Activated naive CD4-positive, alpha-beta T cell treated with anti-CD3 and anti-CD28 coated beads for 36 hours (primary cell): ENCODE measurements around the gene TMEM237. TPM values are rescaled to one million over a fixed set of nuclear protein-coding genes. Genes with fewer than 3 reads are reported as not detected.
A peak's percentile ranks its signal among the peaks of the same experiment; 100 is the strongest.

Experiments
- CTCF ChIA-PET: fragments of 350-600 bp; sonication (Branson Sonifier 250); formaldehyde crosslinking; loops from one replicate; lab custom pipeline; 2021; ENCODE audit warnings: antibody characterized with exemption; lab: Charles Lee
- DNase-seq: peaks from one replicate; pipeline ENCODE4 v3.0.0-alpha.2; 2020
- H3K27ac Mint-ChIP-seq: one replicate; pipeline ENCODE4 v1.8.0; 2021; ENCODE audit warnings: mild to moderate bottlenecking, mixed read lengths
- H3K27me3 Mint-ChIP-seq: one replicate; pipeline ENCODE4 v1.8.0; 2021; ENCODE audit warnings: low read depth, mixed read lengths
- H3K36me3 Mint-ChIP-seq: one replicate; pipeline ENCODE4 v1.8.0; 2021; ENCODE audit warnings: low read depth, mixed read lengths
- H3K4me1 Mint-ChIP-seq: one replicate; pipeline ENCODE4 v1.8.0; 2021; ENCODE audit warnings: low read depth, mixed read lengths
- H3K4me3 Mint-ChIP-seq: one replicate; pipeline ENCODE4 v1.8.0; 2021; ENCODE audit warnings: mild to moderate bottlenecking, moderate library complexity, mixed read lengths
- H3K9me3 Mint-ChIP-seq: one replicate; pipeline ENCODE4 v1.8.0; 2021; ENCODE audit warnings: mixed read lengths
- intact Hi-C: fragments of 100-400 bp; cut with micrococcal nuclease; formaldehyde crosslinking; loops from one replicate; pipeline ENCODE4 v1.15.1; 2023
- total RNA-seq, 2 experiments: library from RNA; stranded (reverse); gene quantifications; one replicate each; pipeline ENCODE4 v1.2.3, GENCODE V29; 2021

The TMEM237 gene
- total RNA-seq, 2 experiments from 2014 or later, result 16.9 to 17.6 TPM

GRCh38 chr2:201660293-201660895 lies 17.1 kb upstream of the TMEM237 start:
- H3K4me3 Mint-ChIP-seq, result no peak overlapping the region
- H3K9me3 Mint-ChIP-seq, result no peaks in the 10 kb centered on the region
- no peaks in the 10 kb centered on the region for H3K4me1 Mint-ChIP-seq
- CTCF ChIA-PET, result no interaction called here
- H3K27ac Mint-ChIP-seq, result no peak overlapping the region
- intact Hi-C loops, result no loop called here
- H3K36me3 Mint-ChIP-seq, result no peaks in the 10 kb centered on the region
- no peak for DNase-seq
- no peaks in the 10 kb centered on the region for H3K27me3 Mint-ChIP-seq

DNA sequence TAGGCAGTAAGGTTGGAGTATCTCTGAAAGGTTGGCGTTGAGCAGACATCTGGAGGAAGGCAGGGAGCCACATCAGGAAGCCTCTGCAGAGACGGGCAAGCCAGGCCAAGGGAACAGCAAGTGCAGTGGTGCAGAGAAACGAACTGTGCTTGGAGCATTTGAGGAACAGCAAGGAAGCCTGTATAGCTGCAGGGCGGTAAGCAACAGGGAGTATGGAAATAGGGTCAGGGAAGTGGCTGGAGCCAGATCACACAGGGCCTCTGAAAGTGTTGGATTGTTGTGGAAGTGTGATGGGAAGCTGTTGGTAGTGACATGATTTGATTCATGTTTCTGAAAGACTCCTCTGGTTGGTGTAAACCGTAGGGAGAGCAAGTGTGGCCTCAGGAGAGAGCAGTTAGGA lies 13.4 kb upstream of the TMEM237 start:
- CTCF ChIA-PET, result no interaction called here
- Mint-ChIP-seq H3K4me1 (no peaks in the 10 kb centered on the region), H3K9me3 (no peaks in the 10 kb centered on the region), H3K27me3 (peaks cover 2% of the 10 kb centered on the region), H3K27ac (no peak overlapping the region), H3K36me3 (no peaks in the 10 kb centered on the region), H3K4me3 (no peak overlapping the region)
- DNase-seq, result no peak
- intact Hi-C loops, result no loop called here

- H3K4me1 Mint-ChIP-seq, result no peaks in the 10 kb centered on the region
- no peaks in the 10 kb centered on the region for H3K9me3 Mint-ChIP-seq
- peaks cover 2% of the 10 kb centered on the region for H3K27me3 Mint-ChIP-seq
- CTCF ChIA-PET, result no interaction called here
- no peak overlapping the region for H3K27ac Mint-ChIP-seq
- no peak overlapping the region for H3K4me3 Mint-ChIP-seq
- intact Hi-C loops, result no loop called here
- no peak for DNase-seq
- no peaks in the 10 kb centered on the region for H3K36me3 Mint-ChIP-seq
These were observed 12.8 kb upstream of the TMEM237 start for GRCh38 chr2:201656102-201656501.

DNA sequence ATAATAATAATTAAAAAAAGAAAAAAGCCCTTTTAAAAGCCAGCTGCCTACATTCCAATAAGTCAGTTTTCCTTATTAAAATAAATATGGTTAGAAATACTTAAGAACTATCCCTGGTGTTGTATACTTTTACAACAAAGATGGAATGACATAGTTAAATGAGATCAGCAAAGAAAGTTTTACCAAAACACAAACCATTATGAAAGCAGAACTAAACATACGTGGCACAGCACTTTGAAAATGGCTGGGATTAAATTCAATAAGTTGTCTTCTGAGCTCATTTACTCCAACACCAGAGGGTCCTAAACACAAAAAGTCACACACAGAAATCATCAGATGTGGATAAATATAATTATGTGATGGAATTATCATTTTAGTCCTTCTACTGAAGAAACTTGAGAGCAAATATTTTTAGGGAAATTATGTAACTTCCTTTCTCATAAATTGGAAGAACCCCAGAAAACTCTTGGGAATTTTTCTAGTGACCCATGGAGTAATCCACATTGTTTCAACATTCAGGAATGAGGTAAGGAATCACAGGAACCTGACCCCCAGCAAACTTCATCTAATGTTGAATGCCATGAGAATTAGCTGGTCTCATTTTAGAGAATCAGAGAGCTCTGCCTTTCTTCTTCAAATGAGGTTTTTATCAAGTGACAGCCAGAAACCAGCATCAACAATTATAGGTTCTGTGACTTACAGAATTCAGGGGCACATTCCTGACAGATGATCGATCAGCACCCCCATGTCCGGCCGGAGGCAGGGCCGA lies 11.5 kb upstream of the TMEM237 start:
- no peak for DNase-seq
- H3K4me3 Mint-ChIP-seq, result no peak overlapping the region
- H3K36me3 Mint-ChIP-seq, result no peaks in the 10 kb centered on the region
- no peak overlapping the region for H3K27ac Mint-ChIP-seq
- H3K27me3 Mint-ChIP-seq, result peaks cover 2% of the 10 kb centered on the region
- no peaks in the 10 kb centered on the region for H3K4me1 Mint-ChIP-seq
- no peaks in the 10 kb centered on the region for H3K9me3 Mint-ChIP-seq
- CTCF ChIA-PET, result no interaction called here
- intact Hi-C loops, result no loop called here

- Mint-ChIP-seq H3K36me3 (no peaks in the 10 kb centered on the region), H3K4me1 (no peaks in the 10 kb centered on the region), H3K27me3 (peaks cover 2% of the 10 kb centered on the region), H3K27ac (no peak overlapping the region), H3K9me3 (no peaks in the 10 kb centered on the region), H3K4me3 (no peak overlapping the region)
- DNase-seq, result no peak
- CTCF ChIA-PET, result no interaction called here
- intact Hi-C loops, result no loop called here
These were observed 9.9 kb upstream of the TMEM237 start for GRCh38 chr2:201653221-201653620.

DNA sequence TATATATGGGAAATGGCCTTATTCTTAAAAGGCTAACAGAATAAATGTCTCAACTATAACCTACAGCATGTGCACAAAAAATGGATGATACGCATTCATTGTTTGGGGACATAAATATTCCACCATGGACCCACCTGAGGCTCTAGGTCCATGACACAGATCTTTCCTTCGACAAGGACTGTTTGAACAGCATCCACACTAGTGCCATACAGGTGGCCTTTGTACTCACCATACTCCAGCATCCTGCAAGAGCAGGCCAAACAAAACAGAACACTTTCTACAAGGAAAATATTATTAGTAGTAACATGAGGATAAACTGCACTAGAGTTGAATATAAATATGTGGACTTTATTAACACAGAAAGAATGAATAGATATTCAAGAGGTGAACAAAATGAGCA lies 6.1 kb upstream of the TMEM237 start:
- no peaks in the 10 kb centered on the region for H3K4me1 Mint-ChIP-seq
- H3K36me3 Mint-ChIP-seq, result no peaks in the 10 kb centered on the region
- intact Hi-C loops, result no loop called here
- peaks cover 2% of the 10 kb centered on the region for H3K27me3 Mint-ChIP-seq
- H3K27ac Mint-ChIP-seq, result no peak overlapping the region
- no peaks in the 10 kb centered on the region for H3K9me3 Mint-ChIP-seq
- H3K4me3 Mint-ChIP-seq, result no peak overlapping the region
- DNase-seq, result no peak
- CTCF ChIA-PET, result no interaction called here

GRCh38 chr2:201647431-201647830 lies 4.1 kb upstream of the TMEM237 start:
- CTCF ChIA-PET, result no interaction called here
- intact Hi-C loops, result no loop called here
- no peak for DNase-seq
- H3K4me3 Mint-ChIP-seq, result no peak overlapping the region
- no peaks in the 10 kb centered on the region for H3K36me3 Mint-ChIP-seq
- H3K4me1 Mint-ChIP-seq, result peaks cover 4% of the 10 kb centered on the region
- no peaks in the 10 kb centered on the region for H3K9me3 Mint-ChIP-seq
- H3K27me3 Mint-ChIP-seq, result peaks cover 1% of the 10 kb centered on the region
- H3K27ac Mint-ChIP-seq, result no peak overlapping the region

DNA sequence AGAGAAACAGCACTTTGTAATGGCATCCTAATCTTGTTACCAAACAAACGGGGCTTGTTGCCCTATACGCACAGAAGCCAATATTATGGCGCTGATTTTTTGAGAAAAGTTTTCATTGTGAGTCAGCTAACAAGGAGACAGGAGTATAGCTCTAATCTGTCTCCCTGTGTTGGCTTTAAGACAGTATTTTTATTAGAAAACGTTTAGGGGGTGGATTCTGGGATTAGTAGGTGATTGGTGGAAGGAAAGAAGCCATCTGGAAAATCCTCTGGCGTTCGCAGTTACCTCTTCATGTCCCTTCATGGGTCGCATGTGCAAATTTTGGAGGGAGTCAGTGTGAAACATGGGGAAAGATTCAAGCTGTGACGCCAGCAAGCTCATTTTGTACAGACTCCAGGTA lies 698 bp upstream of the TMEM237 start:
- peaks cover 11% of the 10 kb centered on the region for H3K4me1 Mint-ChIP-seq
- peak overlapping the region; percentile 79 for H3K4me3 Mint-ChIP-seq
- H3K27ac Mint-ChIP-seq, result no peak overlapping the region
- intact Hi-C loops, result loop anchor here (5.0 kb wide), 2 partner anchors 382 to 682 kb away; partner anchors contain the start of genes CASP8 and ORC2
- CTCF ChIA-PET, result no interaction called here
- H3K36me3 Mint-ChIP-seq, result no peaks in the 10 kb centered on the region
- DNase-seq, result no peak
- H3K27me3 Mint-ChIP-seq, result no peaks in the 10 kb centered on the region
- no peaks in the 10 kb centered on the region for H3K9me3 Mint-ChIP-seq

- H3K36me3 Mint-ChIP-seq, result peaks cover 2% of the 10 kb centered on the region
- peak; percentile 87 for DNase-seq
- intact Hi-C loops, result loop anchor here (1.0 to 5.0 kb wide), 8 partner anchors 88 to 680 kb away; partner anchors contain the start of genes CASP10, CASP8, ORC2 and STRADB
- H3K4me3 Mint-ChIP-seq, result peak overlapping the region; percentile 79
- no peaks in the 10 kb centered on the region for H3K9me3 Mint-ChIP-seq
- H3K27me3 Mint-ChIP-seq, result no peaks in the 10 kb centered on the region
- peak overlapping the region; percentile 79 for H3K27ac Mint-ChIP-seq
- CTCF ChIA-PET, result no interaction called here
- H3K4me1 Mint-ChIP-seq, result peaks cover 11% of the 10 kb centered on the region
These were observed 606 bp downstream of the TMEM237 start for GRCh38 chr2:201642579-201643215.

- Mint-ChIP-seq H3K4me1 (peaks cover 11% of the 10 kb centered on the region), H3K9me3 (no peaks in the 10 kb centered on the region), H3K36me3 (peaks cover 2% of the 10 kb centered on the region), H3K27ac (peak overlapping the region; percentile 79), H3K4me3 (peak overlapping the region; percentile 79), H3K27me3 (no peaks in the 10 kb centered on the region)
- no peak for DNase-seq
- intact Hi-C loops, result loop anchor here (1.0 to 5.0 kb wide), 8 partner anchors 89 to 680 kb away; partner anchors contain the start of genes CASP10, CASP8, ORC2 and STRADB
- CTCF ChIA-PET, result no interaction called here
These were observed 1.2 kb downstream of the TMEM237 start for GRCh38 chr2:201642086-201642578.

DNA sequence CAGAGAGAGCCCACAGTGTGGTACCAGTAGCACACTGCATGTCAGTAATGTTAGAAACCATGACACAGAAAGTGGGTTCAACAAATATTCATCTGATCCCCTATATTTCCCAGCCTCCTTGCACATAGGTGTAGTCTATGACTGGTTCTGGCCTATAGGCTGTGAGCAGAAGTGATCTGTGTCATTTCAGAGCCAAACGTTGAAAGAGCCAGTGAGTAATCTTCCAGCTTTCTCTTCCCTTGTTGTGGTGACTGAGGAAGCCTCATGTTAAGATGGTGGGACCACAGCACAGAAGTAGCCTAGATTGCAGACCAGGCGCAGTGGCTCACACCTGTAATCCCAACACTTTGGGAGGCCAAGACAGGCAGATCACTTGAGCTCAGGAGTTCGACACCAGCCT lies 4.1 kb downstream of the TMEM237 start:
- intact Hi-C loops, result no loop called here
- H3K27ac Mint-ChIP-seq, result no peak overlapping the region
- peaks cover 5% of the 10 kb centered on the region for H3K36me3 Mint-ChIP-seq
- DNase-seq, result peak; percentile 46
- CTCF ChIA-PET, result no interaction called here
- no peak overlapping the region for H3K4me3 Mint-ChIP-seq
- peaks cover 11% of the 10 kb centered on the region for H3K4me1 Mint-ChIP-seq
- H3K9me3 Mint-ChIP-seq, result no peaks in the 10 kb centered on the region
- no peaks in the 10 kb centered on the region for H3K27me3 Mint-ChIP-seq

GRCh38 chr2:201638326-201638725 lies 5.0 kb downstream of the TMEM237 start:
- H3K9me3 Mint-ChIP-seq, result no peaks in the 10 kb centered on the region
- peaks cover 5% of the 10 kb centered on the region for H3K36me3 Mint-ChIP-seq
- H3K4me3 Mint-ChIP-seq, result no peak overlapping the region
- H3K4me1 Mint-ChIP-seq, result peaks cover 8% of the 10 kb centered on the region
- H3K27me3 Mint-ChIP-seq, result no peaks in the 10 kb centered on the region
- no peak overlapping the region for H3K27ac Mint-ChIP-seq
- CTCF ChIA-PET, result no interaction called here
- intact Hi-C loops, result no loop called here
- DNase-seq, result no peak
